Stomach (tissue), 9 donors: ENCODE measurements around the gene ZFX. TPM values are rescaled to one million over a fixed set of nuclear protein-coding genes. Genes with fewer than 3 reads are reported as not detected.

ENCODE experiments used
- DNase-seq, 2 donors: peaks; one replicate each; pipeline versions ENCODE4 v3.0.0 to v3.0.0-alpha.2; 2013 to 2019
- H3K27ac ChIP-seq, 5 donors: fragments of 200-600 bp in 4 of 5; sonication (generic) in 4 of 5; one replicate each; pipeline ENCODE4 v1.5.1; 2013 to 2019; ENCODE audit warnings: mild to moderate bottlenecking in 1 of 5, moderate library complexity in 1 of 5
- H3K27me3 ChIP-seq, 3 donors: fragments of 200-600 bp; sonication (generic); one replicate each; pipeline ENCODE4 v1.5.1; 2017 to 2019; ENCODE audit warnings: mixed run types in 1 of 3
- H3K36me3 ChIP-seq, 4 donors: fragments of 200-600 bp; sonication (generic); 1 replicate in 3 of 4; 2 replicates in 1 of 4; pipeline ENCODE4 v1.5.1; 2016 to 2019
- H3K4me1 ChIP-seq, 4 donors: fragments of 200-600 bp; sonication (generic); one replicate each; pipeline ENCODE4 v1.5.1; 2016 to 2019
- H3K4me3 ChIP-seq, 4 donors: fragments of 200-600 bp; sonication (generic) in 3 of 4; one replicate each; pipeline ENCODE4 v1.5.1; 2016 to 2019; ENCODE audit warnings: mild to moderate bottlenecking in 1 of 4
- H3K9me3 ChIP-seq, 4 donors: fragments of 200-600 bp; sonication (generic); one replicate each; pipeline ENCODE4 v1.5.1; 2016 to 2019
- CTCF ChIP-seq, 7 experiments: fragments of 450-650 bp in 4 of 7; fragments of 200-600 bp in 3 of 7; sonication (generic) in 3 of 7; IDR thresholded peaks; one replicate each; pipeline ENCODE4 v1.5.1; 2016 to 2019; ENCODE audit warnings: antibody characterized with exemption in 7 of 7, control low read depth in 2 of 7, mild to moderate bottlenecking in 1 of 7
- EP300 ChIP-seq: sonication (generic); formaldehyde crosslinking; IDR thresholded peaks from one replicate; pipeline ENCODE4 v1.6.1; 2017; ENCODE audit warnings: antibody characterized with exemption
- POLR2A ChIP-seq, 4 donors: fragments of 450-650 bp; IDR thresholded peaks; one replicate each; pipeline ENCODE4 v1.6.1; 2016; ENCODE audit warnings: antibody characterized with exemption in 4 of 4, control low read depth in 2 of 4, mild to moderate bottlenecking in 1 of 4, moderate library complexity in 1 of 4
- POLR2AphosphoS5 ChIP-seq, 3 donors: sonication (generic); formaldehyde crosslinking; IDR thresholded peaks; one replicate each; pipeline ENCODE4 v1.6.1; 2016; ENCODE audit warnings: antibody characterized with exemption in 3 of 3
- WGBS, 5 donors: extraction: QIAGEN DNeasy Blood & Tissue Kit in 3 of 5; methylation state at CpG; one replicate each; pipeline versions ENCODE4 v1.1.5 to v1.1.7; 2013 to 2018; 5-methylcytosine and 5-hydroxymethylcytosine counted together
- intact Hi-C: fragments of 100-400 bp; cut with DNase I; formaldehyde crosslinking; loops from one replicate; pipeline ENCODE4 v1.15.1; 2023; ENCODE audit warnings: low total_unique reads
- polyA plus RNA-seq, 3 donors: library from polyadenylated mRNA; stranded (reverse); fragments of 200-250 nt; gene quantifications; one replicate each; pipeline ENCODE4 v1.2.3, GENCODE V29; 2013
- total RNA-seq, 5 donors: library from RNA; depleted of rRNA; stranded (reverse); fragments of >200 nt; gene quantifications; one replicate each; pipeline versions ENCODE4 v1.1.0 to v1.2.3, GENCODE V29; 2014 to 2016
- donor health status: healthy with polysubstance abuse.
- donor health status: Bipolar disorder and iron deficiency.
- donor health status: healthy.

The ZFX gene
- total and polyA plus RNA-seq, 8 donors: 3.8 to 73.6 (median 17.4) TPM

GRCh38 chrX:24215272-24215671 is 65.7 kb downstream of the ZFX start:
- no peak overlapping the region for H3K27ac ChIP-seq
- no peaks in the 10 kb centered on the region for H3K27me3 ChIP-seq
- H3K9me3 ChIP-seq: no peaks in the 10 kb centered on the region
- intact Hi-C loops: no loop called here
- WGBS, 5 donors: 75 to 96% (median 88%) methylated on average over 2 of the region's 2 CpGs
- no peak for DNase-seq
- H3K4me3 ChIP-seq: no peak overlapping the region
- TF ChIP-seq POLR2A (IDR thresholded peaks at IDR 0.05) (no peak), POLR2AphosphoS5 (IDR thresholded peaks at IDR 0.05) (no peak), CTCF (IDR thresholded peaks at IDR 0.05) (no peak), EP300 (no peak)
- H3K36me3 ChIP-seq: peaks cover 9 to 39% (median 34%) of the 10 kb centered on the region in 4 donors
- no peaks in the 10 kb centered on the region for H3K4me1 ChIP-seq

GRCh38 chrX:24216037-24216436 is 66.5 kb downstream of the ZFX start:
- Histone ChIP-seq H3K27ac (no peak overlapping the region), H3K4me3 (no peak overlapping the region), H3K4me1 (no peaks in the 10 kb centered on the region), H3K27me3 (no peaks in the 10 kb centered on the region), H3K9me3 (no peaks in the 10 kb centered on the region), H3K36me3 (peaks cover 2 to 32% (median 27%) of the 10 kb centered on the region in 4 donors)
- DNase-seq: no peak
- intact Hi-C loops: no loop called here
- 89 to 98% (median 92%) methylated on average over 4 of the region's 4 CpGs for WGBS, 5 donors
- no peak for TF ChIP-seq EP300
- TF ChIP-seq POLR2AphosphoS5 (IDR thresholded peaks at IDR 0.05): no peak
- TF ChIP-seq CTCF (IDR thresholded peaks at IDR 0.05): no peak
- no peak for TF ChIP-seq POLR2A (IDR thresholded peaks at IDR 0.05)

- WGBS, 5 donors: 86 to 100% (median 97%) methylated on average over 1 of the region's 1 CpG
- H3K36me3 ChIP-seq: peaks cover 0 to 24% (median 20%) of the 10 kb centered on the region in 4 donors
- no peaks in the 10 kb centered on the region for H3K9me3 ChIP-seq
- intact Hi-C loops: no loop called here
- H3K4me3 ChIP-seq: no peak overlapping the region
- H3K4me1 ChIP-seq: no peaks in the 10 kb centered on the region
- TF ChIP-seq CTCF (IDR thresholded peaks at IDR 0.05): no peak
- no peak for TF ChIP-seq POLR2A (IDR thresholded peaks at IDR 0.05)
- TF ChIP-seq EP300: no peak
- no peak for TF ChIP-seq POLR2AphosphoS5 (IDR thresholded peaks at IDR 0.05)
- no peaks in the 10 kb centered on the region for H3K27me3 ChIP-seq
- DNase-seq: no peak
- no peak overlapping the region for H3K27ac ChIP-seq
Observed at GRCh38 chrX:24216827-24217226, 67.3 kb downstream of the ZFX start.

GRCh38 chrX:24219320-24219719 is 69.8 kb downstream of the ZFX start:
- Histone ChIP-seq H3K4me1 (no peaks in the 10 kb centered on the region), H3K27ac (no peak overlapping the region), H3K36me3 (peaks cover 0 to 8% (median 4%) of the 10 kb centered on the region in 4 donors), H3K4me3 (no peak overlapping the region), H3K27me3 (no peaks in the 10 kb centered on the region), H3K9me3 (no peaks in the 10 kb centered on the region)
- WGBS, 5 donors: 67 to 88% (median 86%) methylated on average over 8 of the region's 8 CpGs
- TF ChIP-seq POLR2AphosphoS5 (IDR thresholded peaks at IDR 0.05): no peak
- no peak for TF ChIP-seq EP300
- TF ChIP-seq POLR2A (IDR thresholded peaks at IDR 0.05): no peak
- TF ChIP-seq CTCF (IDR thresholded peaks at IDR 0.05): no peak
- intact Hi-C loops: no loop called here
- DNase-seq: no peak
